Neural progenitor cell (in vitro differentiated cells): ENCODE data around the gene CHST12.

Experiments used
- CTCF ChIP-seq: fragments of 200-600 bp; sonication (generic); IDR thresholded peaks from 2 replicates; pipeline ENCODE4 v1.5.1; 2017; ENCODE audit warnings: antibody characterized with exemption, mild to moderate bottlenecking
- EZH2 ChIP-seq: fragments of 200-600 bp; sonication (generic); IDR thresholded peaks from 2 replicates; pipeline ENCODE4 v1.6.1; 2017; ENCODE audit warnings: antibody characterized with exemption, mild to moderate bottlenecking, moderate library complexity
- EZH2phosphoT487 ChIP-seq: fragments of 200-600 bp; sonication (generic); IDR thresholded peaks from 2 replicates; pipeline ENCODE4 v1.6.1; 2017; ENCODE audit warnings: antibody characterized with exemption

GRCh38 chr7:2353936-2354185, 49.5 kb upstream of the CHST12 start:
- TF ChIP-seq CTCF (no peak), EZH2 (no peak), EZH2phosphoT487 (no peak)
